SK-N-SH (cell line): ENCODE results near the gene AFF3.

Experiments
- CTCF ChIP-seq: fragments of 200-600 bp; sonication (generic); IDR thresholded peaks from 2 replicates; pipeline ENCODE4 v1.6.1; 2017; ENCODE audit warnings: antibody characterized with exemption, mild to moderate bottlenecking, moderate library complexity
- EP300 ChIP-seq, 2 experiments: IDR thresholded peaks; 2 replicates each; pipeline versions ENCODE4 v1.4.0 to v1.6.1; 2012; ENCODE audit warnings: borderline replicate concordance in 1 of 2, low read depth in 1 of 2, low read length in 1 of 2
- EZH2phosphoT487 ChIP-seq: fragments of 200-600 bp; sonication (generic); IDR thresholded peaks from 2 replicates; pipeline ENCODE4 v1.6.1; 2017; ENCODE audit warnings: low read depth, mixed run types, mild to moderate bottlenecking, antibody characterized with exemption, moderate library complexity, borderline replicate concordance
- GABPA ChIP-seq: IDR thresholded peaks from 2 replicates; pipeline ENCODE4 v1.4.0; 2012; ENCODE audit warnings: low read depth, mild to moderate bottlenecking
- JUND ChIP-seq: IDR thresholded peaks from 2 replicates; pipeline ENCODE4 v1.4.0; 2012
- MAX ChIP-seq: IDR thresholded peaks from 2 replicates; pipeline ENCODE4 v1.4.0; 2012; ENCODE audit warnings: low read depth
- POLR2AphosphoS5 ChIP-seq: IDR thresholded peaks from 2 replicates; pipeline ENCODE4 v1.6.1; 2012; ENCODE audit warnings: low read depth, low read length
- RFX5 ChIP-seq: IDR thresholded peaks from 2 replicates; pipeline ENCODE4 v1.6.1; 2012; ENCODE audit warnings: mild to moderate bottlenecking, improper control_type of control experiment, low read length
- RXRA ChIP-seq: IDR thresholded peaks from 2 replicates; pipeline ENCODE4 v1.4.0; 2012; ENCODE audit warnings: low read depth, mild to moderate bottlenecking, borderline replicate concordance
- TAF1 ChIP-seq: IDR thresholded peaks from 2 replicates; pipeline ENCODE4 v1.6.1; 2012; ENCODE audit warnings: low read depth, mild to moderate bottlenecking, low read length, moderate library complexity, borderline replicate concordance
- TCF12 ChIP-seq: IDR thresholded peaks from 2 replicates; pipeline ENCODE4 v1.4.0; 2012
- YY1 ChIP-seq: IDR thresholded peaks from 2 replicates; pipeline ENCODE4 v1.4.0; 2012; ENCODE audit warnings: low read depth, mild to moderate bottlenecking
- TF ChIP-seq, protein P1 (sequence below): IDR thresholded peaks from 2 replicates; pipeline ENCODE4 v1.6.1; 2012; ENCODE audit warnings: mild to moderate bottlenecking, low read depth, low read length, moderate library complexity

- TF ChIP-seq CTCF: no peak
- no peak for TF ChIP-seq EP300 (IDR thresholded peaks at IDR 0.05; ENCODE audit: borderline replicate concordance in 1 of 2, low read depth in 1 of 2, low read length in 1 of 2)
- TF ChIP-seq TAF1: no peak
- TF ChIP-seq RXRA: no peak
- TF ChIP-seq, protein P1, sequence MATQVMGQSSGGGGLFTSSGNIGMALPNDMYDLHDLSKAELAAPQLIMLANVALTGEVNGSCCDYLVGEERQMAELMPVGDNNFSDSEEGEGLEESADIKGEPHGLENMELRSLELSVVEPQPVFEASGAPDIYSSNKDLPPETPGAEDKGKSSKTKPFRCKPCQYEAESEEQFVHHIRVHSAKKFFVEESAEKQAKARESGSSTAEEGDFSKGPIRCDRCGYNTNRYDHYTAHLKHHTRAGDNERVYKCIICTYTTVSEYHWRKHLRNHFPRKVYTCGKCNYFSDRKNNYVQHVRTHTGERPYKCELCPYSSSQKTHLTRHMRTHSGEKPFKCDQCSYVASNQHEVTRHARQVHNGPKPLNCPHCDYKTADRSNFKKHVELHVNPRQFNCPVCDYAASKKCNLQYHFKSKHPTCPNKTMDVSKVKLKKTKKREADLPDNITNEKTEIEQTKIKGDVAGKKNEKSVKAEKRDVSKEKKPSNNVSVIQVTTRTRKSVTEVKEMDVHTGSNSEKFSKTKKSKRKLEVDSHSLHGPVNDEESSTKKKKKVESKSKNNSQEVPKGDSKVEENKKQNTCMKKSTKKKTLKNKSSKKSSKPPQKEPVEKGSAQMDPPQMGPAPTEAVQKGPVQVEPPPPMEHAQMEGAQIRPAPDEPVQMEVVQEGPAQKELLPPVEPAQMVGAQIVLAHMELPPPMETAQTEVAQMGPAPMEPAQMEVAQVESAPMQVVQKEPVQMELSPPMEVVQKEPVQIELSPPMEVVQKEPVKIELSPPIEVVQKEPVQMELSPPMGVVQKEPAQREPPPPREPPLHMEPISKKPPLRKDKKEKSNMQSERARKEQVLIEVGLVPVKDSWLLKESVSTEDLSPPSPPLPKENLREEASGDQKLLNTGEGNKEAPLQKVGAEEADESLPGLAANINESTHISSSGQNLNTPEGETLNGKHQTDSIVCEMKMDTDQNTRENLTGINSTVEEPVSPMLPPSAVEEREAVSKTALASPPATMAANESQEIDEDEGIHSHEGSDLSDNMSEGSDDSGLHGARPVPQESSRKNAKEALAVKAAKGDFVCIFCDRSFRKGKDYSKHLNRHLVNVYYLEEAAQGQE: no peak
- no peak for TF ChIP-seq YY1
- no peak for TF ChIP-seq POLR2AphosphoS5
- no peak for TF ChIP-seq TCF12
- no peak for TF ChIP-seq RFX5
- no peak for TF ChIP-seq JUND
- no peak for TF ChIP-seq GABPA
- TF ChIP-seq MAX: no peak
- no peak for TF ChIP-seq EZH2phosphoT487
Observed at GRCh38 chr2:99883358-99883757, 259.0 kb downstream of the AFF3 start.
